T-helper 2 cell treated with Interferon-gamma antibody and Interleukin-4, amounts not matched to agents 100 ng/mL and 5 ng/mL, for 36 hours (primary cell): ENCODE measurements around the gene DLX5. TPM values are rescaled to one million over a fixed set of nuclear protein-coding genes. Genes with fewer than 3 reads are reported as not detected.

ENCODE experiments used
- intact Hi-C: fragments of 100-400 bp; cut with micrococcal nuclease; formaldehyde crosslinking; loops from one replicate; pipeline ENCODE4 v1.15.1; 2023
- total RNA-seq: library from RNA; stranded (reverse); gene quantifications from 2 replicates; pipeline ENCODE4 v1.2.3, GENCODE V29; 2022

The DLX5 gene
- total RNA-seq, 1 donor from 2014 or later, result not detected

DNA sequence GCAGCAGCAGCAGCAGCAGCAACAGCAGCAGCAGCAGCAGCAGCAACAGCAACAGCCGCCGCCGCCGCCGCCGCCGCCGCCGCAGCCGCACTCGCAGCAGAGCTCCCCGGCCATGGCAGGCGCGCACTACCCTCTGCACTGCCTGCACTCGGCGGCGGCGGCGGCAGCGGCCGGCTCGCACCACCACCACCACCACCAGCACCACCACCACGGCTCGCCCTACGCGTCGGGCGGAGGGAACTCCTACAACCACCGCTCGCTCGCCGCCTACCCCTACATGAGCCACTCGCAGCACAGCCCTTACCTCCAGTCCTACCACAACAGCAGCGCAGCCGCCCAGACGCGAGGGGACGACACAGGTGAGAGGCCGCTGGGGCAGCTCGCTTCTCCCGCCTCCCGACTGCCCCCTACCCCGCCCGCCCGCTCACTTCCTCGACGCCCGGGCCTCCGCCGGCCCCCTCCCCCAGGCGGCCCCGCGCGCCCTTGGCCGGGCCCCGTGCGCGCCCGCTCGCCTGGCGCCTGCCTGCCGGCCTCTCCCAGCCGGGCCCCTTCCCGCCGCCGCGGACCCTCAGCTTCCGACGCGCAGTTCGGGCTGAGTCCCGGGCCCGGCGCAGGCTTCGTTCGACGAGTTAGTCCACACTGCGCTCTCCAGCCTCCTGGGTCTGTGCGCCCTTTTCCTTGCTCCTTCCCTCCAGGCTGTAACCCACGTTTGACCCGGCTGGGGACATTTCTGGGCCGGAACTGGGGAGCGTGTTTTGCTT lies 18.4 kb downstream of the DLX5 start:
- intact Hi-C loops, result loop anchor here (1.0 kb wide), 1 partner anchor 17 kb away; no protein-coding TSS in a partner anchor

DNA sequence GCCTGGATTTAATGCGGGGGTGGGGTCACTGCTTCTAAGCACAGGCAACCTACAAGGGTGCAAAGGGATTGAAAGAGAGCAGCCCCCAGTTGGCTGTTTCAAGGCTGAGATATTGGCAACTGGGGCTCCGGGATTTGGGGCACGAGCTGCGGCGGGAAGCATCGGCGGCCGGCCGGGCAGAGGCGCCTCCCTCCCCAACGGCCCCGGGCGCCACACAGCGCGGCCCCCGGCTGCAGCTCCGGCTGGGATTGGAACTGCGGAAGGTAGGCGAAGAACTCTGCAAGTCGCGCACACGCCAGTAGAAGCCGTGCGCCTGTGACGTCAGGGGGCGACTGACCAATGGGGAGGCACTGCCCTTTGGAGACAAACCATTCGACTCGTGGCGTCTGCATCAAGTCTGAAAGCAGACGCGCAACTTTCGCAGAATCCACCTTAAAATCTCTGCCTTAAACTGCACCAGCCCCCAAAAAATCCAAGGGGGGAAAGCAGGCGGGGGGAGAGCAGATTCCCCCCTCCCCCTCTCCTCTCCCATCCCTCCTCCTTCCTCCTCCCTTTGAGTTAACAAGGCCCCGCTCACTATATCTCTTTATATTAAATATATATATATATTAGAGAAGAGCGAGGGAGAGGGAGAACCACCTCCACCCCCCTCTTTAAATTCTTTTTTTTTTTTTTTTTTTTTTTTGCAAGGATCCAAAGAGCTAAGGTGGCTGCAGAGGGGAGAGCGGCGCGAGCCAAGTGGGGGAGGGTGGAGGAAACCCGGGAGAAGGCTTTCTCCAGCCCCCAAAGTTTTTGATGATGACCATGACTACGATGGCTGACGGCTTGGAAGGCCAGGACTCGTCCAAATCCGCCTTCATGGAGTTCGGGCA lies 19.2 kb downstream of the DLX5 start, which contains the start of gene DLX6:
TSS of gene DLX6 (plus strand) at position 371 of the 872 bp plus-strand sequence. CDS start at position 796, 425 bp downstream.
- intact Hi-C loops, result loop anchor here (1.0 kb wide), 1 partner anchor 18 kb away; no protein-coding TSS in a partner anchor

GRCh38 chr7:97004247-97005182 lies 20.1 kb downstream of the DLX5 start:
- intact Hi-C loops, result loop anchor here (1.0 kb wide), 1 partner anchor 23 kb away; no protein-coding TSS in a partner anchor

DNA sequence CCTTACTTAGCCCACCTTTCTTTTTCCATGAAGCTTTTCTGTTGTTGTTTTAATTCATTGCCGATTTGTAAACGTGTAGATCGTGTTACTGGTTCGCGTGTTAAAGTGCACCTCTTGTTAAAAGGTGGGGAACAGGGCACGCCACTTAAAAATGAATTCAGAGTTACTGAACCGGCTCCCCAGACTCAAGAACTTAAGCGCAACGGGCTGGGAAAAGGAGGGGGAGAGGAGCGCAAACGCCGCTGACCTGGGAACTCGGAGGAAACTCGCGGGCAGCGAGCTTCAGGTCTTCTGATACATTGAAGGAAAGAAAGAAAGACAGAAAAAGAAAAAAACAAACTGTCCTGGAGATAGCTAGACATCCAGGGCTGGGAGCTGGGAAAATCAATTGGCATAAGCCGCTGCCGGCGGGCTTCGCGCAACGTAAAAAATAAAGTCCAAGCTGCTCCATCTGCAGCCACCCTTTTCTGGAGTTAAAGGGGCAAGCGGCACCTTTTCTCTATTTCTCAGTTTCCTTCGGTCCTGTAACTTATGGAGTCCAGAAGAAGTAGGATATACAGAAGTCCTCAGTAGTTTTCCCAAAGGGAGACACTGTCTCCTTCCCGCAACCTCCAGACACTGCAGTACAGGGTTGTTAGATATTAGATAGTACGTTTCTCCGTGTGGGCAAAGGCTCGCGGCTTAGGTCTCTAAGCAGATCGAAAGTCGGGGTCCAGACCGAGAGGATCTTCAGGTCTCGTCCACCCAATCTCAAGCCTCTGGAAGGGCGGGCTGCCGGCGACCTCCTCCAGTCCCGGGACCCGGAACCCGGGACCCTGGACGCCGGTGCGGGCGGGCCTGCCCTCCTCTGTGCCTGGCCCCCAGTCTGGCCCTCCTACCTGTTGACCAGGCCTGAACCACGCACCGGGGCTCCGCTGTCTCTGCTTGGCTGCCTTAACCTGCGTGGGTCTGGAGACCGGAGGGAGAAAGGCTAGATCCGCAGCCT lies 21.1 kb downstream of the DLX5 start:
- intact Hi-C loops, result loop anchor here (1.0 kb wide), 1 partner anchor 24 kb away; no protein-coding TSS in a partner anchor

- intact Hi-C loops, result no loop called here
These were observed 21.9 kb downstream of the DLX5 start for GRCh38 chr7:97002555-97003261.

DNA sequence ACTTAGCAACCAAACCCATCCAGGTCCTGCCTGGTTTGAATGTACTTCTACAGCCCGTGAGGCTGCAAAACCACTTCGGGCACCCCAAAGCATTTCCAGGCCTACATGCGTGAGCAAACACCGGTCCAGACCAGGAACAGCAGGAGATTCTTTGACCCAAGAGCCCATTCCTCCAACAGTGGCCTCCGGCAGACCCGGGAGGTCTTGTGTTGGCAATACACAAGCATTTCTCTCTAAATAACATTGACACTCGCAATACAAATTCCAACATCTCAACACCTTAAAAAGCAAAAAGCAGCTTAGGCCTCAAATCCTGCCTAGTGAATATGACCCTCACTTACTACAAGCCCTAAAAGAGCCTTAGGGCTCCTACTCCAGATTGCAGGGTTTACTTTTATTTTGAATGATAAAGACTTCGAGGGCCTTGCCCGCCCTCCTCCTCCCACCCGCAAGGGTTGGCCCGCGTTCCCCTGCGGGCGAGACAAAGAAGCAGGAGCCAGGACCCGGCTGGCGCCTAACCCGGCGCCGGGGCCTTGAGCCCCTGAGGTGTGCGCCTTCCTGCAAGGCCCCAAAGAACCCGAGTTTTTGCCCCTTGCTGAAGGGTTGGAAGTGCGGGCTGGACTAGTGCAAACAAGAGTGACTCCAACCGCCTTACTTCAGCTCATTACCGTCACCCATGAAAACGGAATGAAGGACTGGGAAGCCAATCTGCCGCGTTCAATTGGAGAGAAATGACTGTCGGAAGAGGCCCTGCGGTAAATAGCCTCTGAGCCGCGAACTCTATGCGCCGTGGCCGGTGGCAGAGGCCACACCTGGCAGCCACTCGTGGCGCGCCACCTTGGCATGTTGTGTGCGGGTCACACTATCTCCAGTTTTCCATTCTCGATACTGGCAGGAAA lies 22.7 kb downstream of the DLX5 start:
- intact Hi-C loops, result no loop called here

DNA sequence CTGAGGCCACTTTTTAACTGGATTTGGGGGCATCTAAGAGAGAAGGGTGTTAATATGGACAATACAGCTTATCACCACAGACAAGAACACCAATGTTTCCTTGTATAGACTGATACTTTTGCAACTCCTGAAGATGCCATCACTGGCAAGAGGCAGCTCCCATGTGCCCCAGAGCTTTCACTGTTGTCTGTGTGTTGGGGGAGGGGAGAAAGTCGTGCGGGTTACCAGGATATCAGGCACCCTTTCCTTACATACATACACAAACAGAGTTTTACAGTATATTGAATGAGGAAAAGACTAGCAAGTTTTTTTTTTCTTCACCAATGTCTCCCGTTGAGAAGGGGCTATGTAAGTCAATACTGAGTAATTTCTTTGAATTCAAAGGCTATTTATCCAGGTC lies 23.4 kb downstream of the DLX5 start:
- intact Hi-C loops, result no loop called here

DNA sequence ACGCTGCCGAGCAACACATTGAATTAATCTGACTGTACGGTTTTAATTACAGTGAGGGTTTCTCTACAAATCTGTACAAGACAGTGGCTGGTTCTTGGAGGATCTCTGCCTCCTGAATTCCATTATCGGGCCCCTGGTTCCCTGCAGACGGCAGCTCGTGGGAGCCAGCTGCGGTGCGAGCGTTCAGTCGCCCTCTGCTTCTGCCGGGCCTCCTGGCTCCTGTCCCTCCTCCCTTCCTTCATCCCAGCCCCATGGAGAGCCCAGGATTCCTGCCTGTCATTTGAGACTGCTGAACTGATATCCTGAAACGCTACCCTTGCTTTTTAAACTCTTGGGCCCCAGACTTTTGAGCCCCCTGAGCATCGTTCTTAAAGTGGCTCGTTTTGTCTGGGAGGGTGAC lies 25.9 kb downstream of the DLX5 start:
- intact Hi-C loops, result loop anchor here (10.0 kb wide), 1 partner anchor 736 kb away; the partner anchor contains the start of gene TAC1

- intact Hi-C loops, result loop anchor here (10.0 kb wide), 1 partner anchor 736 kb away; the partner anchor contains the start of gene TAC1
These were observed 26.3 kb downstream of the DLX5 start for GRCh38 chr7:96998333-96998732.

GRCh38 chr7:96997512-96998032 lies 27.1 kb downstream of the DLX5 start:
- intact Hi-C loops, result loop anchor here (10.0 kb wide), 1 partner anchor 737 kb away; the partner anchor contains the start of gene TAC1

GRCh38 chr7:96996958-96997511 lies 27.6 kb downstream of the DLX5 start:
- intact Hi-C loops, result loop anchor here (10.0 kb wide), 1 partner anchor 738 kb away; the partner anchor contains the start of gene TAC1

GRCh38 chr7:96996111-96996957 lies 28.3 kb downstream of the DLX5 start:
- intact Hi-C loops, result loop anchor here (10.0 kb wide), 1 partner anchor 738 kb away; the partner anchor contains the start of gene TAC1

DNA sequence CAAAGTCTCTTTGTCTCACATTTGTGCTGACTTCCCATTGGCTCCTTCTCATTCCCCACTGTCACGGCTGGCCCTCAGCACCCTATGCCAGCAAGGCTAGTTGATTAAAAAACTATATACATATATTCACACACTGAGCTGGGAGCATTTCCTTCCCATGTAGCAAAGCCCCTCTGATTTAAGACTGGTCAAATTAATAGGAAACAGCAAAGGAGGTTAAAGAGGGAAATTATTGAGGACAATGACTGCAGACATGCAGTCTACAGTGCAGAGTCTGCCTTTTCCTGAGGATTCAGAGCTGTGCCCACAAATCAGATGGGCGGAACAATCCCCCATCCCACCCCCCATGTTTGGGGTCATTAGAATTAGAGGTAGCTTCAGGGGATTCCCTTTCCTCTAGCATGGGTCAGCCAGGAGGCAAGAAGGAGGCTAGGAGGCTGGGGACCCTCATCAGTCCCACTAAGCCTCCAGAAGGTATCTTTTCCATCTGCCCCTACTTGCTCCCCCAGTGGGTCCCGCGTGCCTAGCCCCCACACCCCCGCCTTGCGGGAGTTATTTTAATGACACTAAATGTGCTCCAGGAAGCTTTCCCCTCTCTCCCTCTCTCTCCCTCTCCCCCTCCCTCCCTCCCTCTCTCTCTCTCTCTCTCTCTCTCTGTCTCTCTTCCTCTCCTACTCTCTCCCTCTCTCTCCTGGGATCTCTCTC lies 29.1 kb downstream of the DLX5 start:
- intact Hi-C loops, result loop anchor here (10.0 kb wide), 1 partner anchor 739 kb away; the partner anchor contains the start of gene TAC1

DNA sequence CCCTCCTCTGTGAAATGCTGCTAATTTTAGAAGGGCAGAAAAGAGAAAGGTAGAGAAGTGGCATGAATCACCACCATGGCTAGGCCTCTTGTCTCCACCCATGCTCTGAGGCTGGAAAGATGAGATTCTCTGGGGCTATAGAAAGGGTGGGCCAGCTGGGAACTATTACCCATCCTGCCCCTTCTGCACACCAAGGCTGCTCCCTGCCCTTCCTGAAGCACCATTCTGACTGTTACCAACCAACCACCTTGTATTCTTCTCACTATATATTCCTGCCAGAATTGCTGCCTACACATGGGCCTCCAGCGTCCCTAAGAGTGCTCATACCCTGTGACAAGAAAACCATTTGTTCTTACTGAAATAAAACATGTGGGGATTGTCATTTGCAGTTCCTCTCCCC lies 30.7 kb downstream of the DLX5 start:
- intact Hi-C loops, result loop anchor here (5.0 to 10.0 kb wide), 2 partner anchors 33 to 741 kb away; partner anchors contain the start of gene TAC1
